PC-3 (cell line): ENCODE measurements around the gene SPARCL1. TPM values are rescaled to one million over a fixed set of nuclear protein-coding genes. Genes with fewer than 3 reads are reported as not detected.

Experiments used
- ATAC-seq: fragments of 200-7000 bp; cut with Tn5 transposase; 2 replicates; pipeline ENCODE4 v1.9.1; 2020; ENCODE audit warnings: mild to moderate bottlenecking, moderate library complexity
- BruUV-seq: library from RNA; stranded (reverse); fragments of 400-500 nt; replicated peaks from 2 replicates; lab custom pipeline; 2021; lab: Mats Ljungman, UMichigan
- CTCF ChIA-PET: fragments of 300-600 bp; sonication (Branson Sonifier 250); formaldehyde crosslinking; loops from one replicate; lab custom pipeline; 2022; ENCODE audit warnings: antibody characterized with exemption; lab: Charles Lee
- POLR2A ChIA-PET: fragments of 300-600 bp; sonication (Branson Sonifier 250); formaldehyde crosslinking; loops from one replicate; lab custom pipeline; 2022; ENCODE audit warnings: antibody characterized with exemption; ENCODE audit not compliant: unreplicated experiment; lab: Charles Lee
- DNase-seq: peaks from one replicate; pipeline ENCODE4 v3.0.0-alpha.2; 2015
- H2AFZ ChIP-seq: fragments of 300-600 bp; sonication (generic); 2 replicates; pipeline ENCODE4 v1.6.0; 2016; ENCODE audit warnings: antibody characterized with exemption, low read length
- H3F3A ChIP-seq: fragments of 300-600 bp; sonication (generic); one replicate; pipeline ENCODE4 v1.6.0; 2017; ENCODE audit warnings: antibody characterized with exemption, low read length, control low read depth, mild to moderate bottlenecking; ENCODE audit not compliant: unreplicated experiment
- H3K27ac ChIP-seq: fragments of 300-600 bp; sonication (generic); 2 replicates; pipeline ENCODE4 v1.5.1; 2016; ENCODE audit warnings: mild to moderate bottlenecking, low read length
- H3K27me3 ChIP-seq: fragments of 300-600 bp; sonication (generic); 2 replicates; pipeline ENCODE4 v1.6.1; 2016; ENCODE audit warnings: low read length, mixed read lengths
- H3K36me3 ChIP-seq: fragments of 300-600 bp; sonication (generic); 2 replicates; pipeline ENCODE4 v1.6.1; 2016; ENCODE audit warnings: low read depth, mixed run types, low read length, mixed read lengths
- H3K4me1 ChIP-seq: fragments of 300-600 bp; sonication (generic); 2 replicates; pipeline ENCODE4 v1.5.1; 2016; ENCODE audit warnings: low read length; ENCODE audit not compliant: insufficient read depth
- H3K4me2 ChIP-seq: fragments of 300-600 bp; sonication (generic); 2 replicates; pipeline ENCODE4 v1.6.0; 2016; ENCODE audit warnings: low read length
- H3K4me3 ChIP-seq: fragments of 300-600 bp; sonication (generic); 2 replicates; pipeline ENCODE4 v1.5.1; 2016; ENCODE audit warnings: mild to moderate bottlenecking, low read length, mixed read lengths
- H3K79me2 ChIP-seq: fragments of 300-600 bp; sonication (generic); 2 replicates; pipeline ENCODE4 v1.6.1; 2017; ENCODE audit warnings: low read length, mixed read lengths
- H3K9ac ChIP-seq: fragments of 300-600 bp; sonication (generic); 2 replicates; pipeline ENCODE4 v1.6.0; 2016; ENCODE audit warnings: mild to moderate bottlenecking, low read length
- H3K9me2 ChIP-seq: fragments of 300-600 bp; sonication (generic); replicated peaks from 2 replicates; pipeline ENCODE4 v1.6.1; 2016; ENCODE audit warnings: mixed run types, low read length, mixed read lengths
- H3K9me3 ChIP-seq: fragments of 300-600 bp; sonication (generic); 2 replicates; pipeline ENCODE4 v1.6.1; 2016; ENCODE audit warnings: low read length, mixed read lengths
- H4K20me1 ChIP-seq: fragments of 300-600 bp; sonication (generic); 2 replicates; pipeline ENCODE4 v1.6.1; 2016; ENCODE audit warnings: low read length, mixed read lengths
- EZH2 ChIP-seq: fragments of 300-600 bp; sonication (generic); IDR thresholded peaks from one replicate; pipeline ENCODE4 v1.6.1; 2017; ENCODE audit warnings: antibody characterized with exemption, mild to moderate bottlenecking, low read length; ENCODE audit not compliant: unreplicated experiment
- EZH2phosphoT487 ChIP-seq: fragments of 300-600 bp; sonication (generic); IDR thresholded peaks from 2 replicates; pipeline ENCODE4 v1.6.1; 2018; ENCODE audit warnings: mild to moderate bottlenecking, antibody characterized with exemption, low read length, borderline replicate concordance
- intact Hi-C: fragments of 100-400 bp; cut with micrococcal nuclease; formaldehyde crosslinking; loops from 2 replicates; pipeline ENCODE4 v1.9.0; 2023
- total RNA-seq: library from RNA; depleted of rRNA; stranded (reverse); fragments of >200 nt; gene quantifications from 2 replicates; pipeline ENCODE4 v1.2.3, GENCODE V29; 2014
- TF ChIP-seq, protein P1 (sequence below): fragments of 300-600 bp; sonication (generic); conservative IDR thresholded peaks from 2 replicates; pipeline ENCODE4 v1.5.1; 2017; ENCODE audit warnings: antibody characterized with exemption, low read depth, mild to moderate bottlenecking, low read length

SPARCL1 gene
- total RNA-seq, 1 experiment from 2014 or later: not detected

DNA sequence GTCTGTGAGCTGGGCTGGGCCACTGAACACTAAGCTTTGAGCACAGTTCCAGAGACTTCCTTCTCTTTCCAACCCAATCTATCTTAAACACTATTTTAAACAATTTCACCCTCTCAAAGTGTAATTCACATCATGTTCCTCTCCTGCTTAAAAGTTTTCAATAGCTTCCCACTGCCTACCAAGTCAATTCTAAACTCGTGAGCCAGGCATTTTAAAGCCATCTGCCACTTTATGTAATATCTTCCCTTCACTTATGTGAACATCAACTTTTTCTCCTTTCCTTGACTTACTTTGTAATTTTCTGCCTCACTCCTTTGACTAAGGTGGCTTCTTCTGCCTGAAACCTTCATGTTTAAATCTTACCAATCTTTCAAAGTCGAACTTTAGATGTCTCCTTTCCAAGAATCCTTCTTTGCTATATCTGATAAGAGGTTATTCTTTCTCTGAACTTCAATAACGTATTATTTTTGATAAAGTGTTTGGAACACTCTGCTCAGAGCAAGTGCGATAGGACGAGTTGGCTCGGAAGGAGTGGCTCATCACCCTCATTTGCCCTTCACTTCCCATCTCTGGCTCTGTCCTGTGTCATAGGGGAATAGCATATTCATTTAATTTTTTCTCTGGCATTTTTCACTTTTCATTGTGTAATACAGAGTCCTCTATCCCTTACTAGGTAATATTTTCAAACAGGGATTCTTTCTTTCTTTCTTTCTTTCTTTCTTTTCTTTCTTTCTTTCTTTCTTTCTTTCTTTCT, 13.0 kb upstream of the SPARCL1 start:
- Histone ChIP-seq H3K36me3 (no peaks in the 10 kb centered on the region), H3K9me2 (no peaks in the 10 kb centered on the region), H3K4me2 (no peak overlapping the region), H3K9ac (no peak overlapping the region), H3K79me2 (no peaks in the 10 kb centered on the region), H3K27ac (no peak overlapping the region), H3F3A (no peaks in the 10 kb centered on the region), H3K4me3 (no peak overlapping the region), H3K4me1 (no peaks in the 10 kb centered on the region), H3K27me3 (no peaks in the 10 kb centered on the region), H4K20me1 (no peaks in the 10 kb centered on the region), H2AFZ (no peak overlapping the region), H3K9me3 (no peaks in the 10 kb centered on the region)
- DNase-seq: no peak
- ATAC-seq: no peak
- no TSS peak for BruUV-seq
- ChIA-PET POLR2A (no interaction called here), CTCF (no interaction called here)
- intact Hi-C loops: no loop called here
- TF ChIP-seq EZH2phosphoT487: no peak
- TF ChIP-seq EZH2: no peak
- TF ChIP-seq, protein P1, sequence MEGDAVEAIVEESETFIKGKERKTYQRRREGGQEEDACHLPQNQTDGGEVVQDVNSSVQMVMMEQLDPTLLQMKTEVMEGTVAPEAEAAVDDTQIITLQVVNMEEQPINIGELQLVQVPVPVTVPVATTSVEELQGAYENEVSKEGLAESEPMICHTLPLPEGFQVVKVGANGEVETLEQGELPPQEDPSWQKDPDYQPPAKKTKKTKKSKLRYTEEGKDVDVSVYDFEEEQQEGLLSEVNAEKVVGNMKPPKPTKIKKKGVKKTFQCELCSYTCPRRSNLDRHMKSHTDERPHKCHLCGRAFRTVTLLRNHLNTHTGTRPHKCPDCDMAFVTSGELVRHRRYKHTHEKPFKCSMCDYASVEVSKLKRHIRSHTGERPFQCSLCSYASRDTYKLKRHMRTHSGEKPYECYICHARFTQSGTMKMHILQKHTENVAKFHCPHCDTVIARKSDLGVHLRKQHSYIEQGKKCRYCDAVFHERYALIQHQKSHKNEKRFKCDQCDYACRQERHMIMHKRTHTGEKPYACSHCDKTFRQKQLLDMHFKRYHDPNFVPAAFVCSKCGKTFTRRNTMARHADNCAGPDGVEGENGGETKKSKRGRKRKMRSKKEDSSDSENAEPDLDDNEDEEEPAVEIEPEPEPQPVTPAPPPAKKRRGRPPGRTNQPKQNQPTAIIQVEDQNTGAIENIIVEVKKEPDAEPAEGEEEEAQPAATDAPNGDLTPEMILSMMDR: no peak

GRCh38 chr4:87541521-87541920, 12.3 kb upstream of the SPARCL1 start:
- H2AFZ ChIP-seq: no peak overlapping the region
- no peaks in the 10 kb centered on the region for H4K20me1 ChIP-seq
- CTCF ChIA-PET: no interaction called here
- no peak for ATAC-seq
- H3K27ac ChIP-seq: no peak overlapping the region
- no peak overlapping the region for H3K9ac ChIP-seq
- intact Hi-C loops: no loop called here
- DNase-seq: no peak
- BruUV-seq: no TSS peak
- H3K9me3 ChIP-seq: no peaks in the 10 kb centered on the region
- no peak overlapping the region for H3K4me3 ChIP-seq
- H3K9me2 ChIP-seq: no peaks in the 10 kb centered on the region
- TF ChIP-seq EZH2 (no peak), EZH2phosphoT487 (no peak)
- TF ChIP-seq, protein P1: no peak
- H3K27me3 ChIP-seq: no peaks in the 10 kb centered on the region
- H3K79me2 ChIP-seq: no peaks in the 10 kb centered on the region
- POLR2A ChIA-PET: no interaction called here
- no peaks in the 10 kb centered on the region for H3K36me3 ChIP-seq
- H3F3A ChIP-seq: no peaks in the 10 kb centered on the region
- H3K4me2 ChIP-seq: no peak overlapping the region
- no peaks in the 10 kb centered on the region for H3K4me1 ChIP-seq
